AG08395 (cell line): ENCODE results near the gene AMIGO1.

Source experiments
- DNase-seq: peaks from one replicate; pipeline ENCODE4 v3.0.0; 2012; ENCODE audit warnings: mixed read lengths, low spot score

Gene AMIGO1

DNA sequence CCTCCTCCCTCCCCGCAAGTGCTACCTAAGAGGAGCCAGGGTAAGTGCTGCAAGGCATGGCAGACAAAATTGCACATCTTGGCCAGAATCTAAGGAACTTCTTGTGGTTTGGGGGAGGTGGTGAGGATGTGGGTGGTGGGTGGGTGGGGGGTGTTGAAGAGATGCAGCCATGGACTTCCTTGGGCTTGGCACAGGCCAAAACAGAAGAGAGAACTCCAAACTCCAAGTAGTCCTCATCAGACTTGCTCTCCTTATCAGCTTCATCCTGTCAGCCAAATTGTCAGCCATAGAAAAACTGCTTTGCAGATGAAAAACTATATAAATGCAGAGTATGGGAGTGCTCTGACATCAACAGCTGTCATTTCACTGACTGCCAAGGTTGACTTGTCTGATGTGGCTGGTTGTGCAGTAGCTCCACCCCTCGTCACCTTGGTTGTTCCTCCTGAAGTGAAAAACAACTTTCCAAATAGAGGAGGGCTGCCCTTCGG lies 7.1 kb downstream of the AMIGO1 start:
- no peak for DNase-seq

DNA sequence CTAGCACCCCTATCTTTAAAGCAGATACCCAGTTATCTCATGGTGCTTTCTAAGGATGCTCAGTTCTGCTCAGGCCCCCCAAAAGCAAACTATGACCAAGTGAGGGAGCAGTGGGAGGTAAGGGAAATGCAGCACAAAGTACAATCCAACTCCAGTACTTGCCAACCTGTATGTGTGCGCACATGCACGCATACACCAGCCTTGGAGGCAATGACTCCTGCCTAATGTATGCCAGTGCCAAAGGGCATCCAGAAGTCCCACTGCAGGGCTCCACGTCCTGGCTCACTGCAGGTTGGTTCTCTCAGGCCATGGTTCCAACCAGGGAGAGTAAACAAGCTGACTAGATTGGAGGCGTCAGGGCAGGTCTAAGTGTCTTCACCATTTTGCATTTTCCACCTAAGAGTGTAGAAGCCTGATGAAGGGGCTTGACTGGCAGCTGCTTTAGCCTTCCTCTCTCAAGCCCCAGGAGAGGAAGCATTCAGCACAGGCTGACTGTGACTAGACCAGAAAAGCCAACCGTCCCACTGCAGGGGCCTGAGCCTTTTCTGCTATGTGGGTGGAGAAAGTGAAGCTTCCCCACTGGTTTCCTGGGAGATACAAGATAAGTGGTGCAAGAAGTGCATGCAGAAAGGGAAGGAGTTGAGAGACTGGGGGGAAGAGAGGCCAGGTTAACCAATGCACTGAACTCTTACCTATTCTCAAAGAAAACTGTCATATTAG lies 7.7 kb downstream of the AMIGO1 start:
- no peak for DNase-seq

DNA sequence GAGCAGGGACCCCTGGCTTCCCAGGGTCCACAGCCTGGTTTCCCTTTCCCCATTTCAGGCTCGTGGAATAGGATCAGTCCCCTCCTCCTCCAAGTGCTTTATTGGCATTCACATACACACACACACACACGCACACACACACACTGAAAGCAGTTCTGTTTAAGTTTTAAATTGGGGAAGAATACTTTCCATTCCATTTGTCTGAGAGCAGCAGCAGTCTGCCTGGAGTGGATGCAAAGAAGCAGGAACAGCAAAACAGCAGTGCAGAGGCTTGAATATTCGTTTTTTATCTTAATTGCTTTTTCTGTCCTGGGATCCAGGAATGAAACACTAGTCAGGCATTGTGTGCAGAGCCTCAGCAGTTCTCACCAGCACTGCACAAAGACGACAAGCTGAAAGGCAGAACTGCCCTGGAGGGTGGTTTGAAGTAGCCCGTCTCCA lies 8.6 kb downstream of the AMIGO1 start:
- peak; percentile 62 for DNase-seq

DNA sequence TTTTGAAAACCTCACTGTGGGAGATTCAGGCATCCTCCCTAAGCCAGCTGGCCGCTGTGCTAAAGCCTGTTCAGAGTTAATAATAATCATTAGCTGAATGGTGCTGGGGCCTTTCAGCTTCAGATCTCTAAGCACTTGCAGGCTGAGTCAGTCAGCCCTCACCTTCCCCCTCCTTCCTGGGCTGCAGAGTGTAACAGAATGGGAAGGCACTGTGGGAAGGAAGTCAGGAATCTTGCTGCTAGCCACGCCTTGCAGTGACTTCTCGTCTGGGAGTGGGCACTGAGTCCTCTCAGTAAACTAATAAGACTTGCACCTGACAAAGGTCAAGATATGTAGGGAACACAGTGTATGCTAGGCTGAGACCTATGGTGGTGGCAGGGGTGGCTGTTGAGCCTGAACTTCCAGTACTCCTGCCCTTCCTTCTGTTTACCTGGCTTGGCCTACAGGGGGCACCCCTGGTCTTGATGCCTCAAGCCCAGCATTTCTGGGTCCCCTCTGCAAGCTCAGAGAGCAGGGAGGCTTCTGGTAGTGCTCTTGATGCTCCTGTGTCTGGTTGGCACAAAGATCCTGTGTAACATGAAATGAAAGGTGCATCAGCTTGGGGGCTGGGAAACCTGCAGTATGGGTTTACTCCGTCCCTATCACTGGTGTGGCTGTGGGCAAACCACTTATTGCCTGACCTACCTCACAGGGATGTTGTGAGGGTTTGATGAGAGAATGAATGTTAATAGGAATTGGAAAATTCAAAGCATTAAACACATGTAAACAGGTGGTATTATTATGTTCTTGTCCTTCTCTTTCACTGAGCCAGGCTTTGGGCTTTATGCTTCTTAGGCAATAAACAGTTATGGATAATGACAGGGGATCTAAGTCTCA lies 9.6 kb downstream of the AMIGO1 start:
- DNase-seq = no peak

DNA sequence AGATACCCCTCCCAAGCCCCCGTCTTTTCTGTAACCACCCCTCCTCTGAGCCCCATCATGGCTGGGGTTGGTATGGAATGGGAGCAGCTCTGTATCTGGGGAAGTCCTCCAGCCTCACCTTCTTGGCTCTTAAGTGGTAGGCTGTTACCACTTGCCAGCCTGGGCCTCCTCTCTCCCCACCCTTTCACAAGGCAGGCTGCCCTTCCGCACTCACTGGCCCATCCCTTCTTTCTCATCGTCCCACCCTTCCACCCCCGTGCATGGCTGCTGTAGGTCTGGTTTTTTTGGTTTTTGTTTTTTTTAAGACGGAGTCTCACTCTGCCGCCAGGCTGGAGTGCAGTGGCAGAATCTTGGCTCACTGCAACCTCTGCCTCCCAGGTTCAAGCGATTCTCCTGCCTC lies 10.4 kb downstream of the AMIGO1 start:
- no peak for DNase-seq

DNA sequence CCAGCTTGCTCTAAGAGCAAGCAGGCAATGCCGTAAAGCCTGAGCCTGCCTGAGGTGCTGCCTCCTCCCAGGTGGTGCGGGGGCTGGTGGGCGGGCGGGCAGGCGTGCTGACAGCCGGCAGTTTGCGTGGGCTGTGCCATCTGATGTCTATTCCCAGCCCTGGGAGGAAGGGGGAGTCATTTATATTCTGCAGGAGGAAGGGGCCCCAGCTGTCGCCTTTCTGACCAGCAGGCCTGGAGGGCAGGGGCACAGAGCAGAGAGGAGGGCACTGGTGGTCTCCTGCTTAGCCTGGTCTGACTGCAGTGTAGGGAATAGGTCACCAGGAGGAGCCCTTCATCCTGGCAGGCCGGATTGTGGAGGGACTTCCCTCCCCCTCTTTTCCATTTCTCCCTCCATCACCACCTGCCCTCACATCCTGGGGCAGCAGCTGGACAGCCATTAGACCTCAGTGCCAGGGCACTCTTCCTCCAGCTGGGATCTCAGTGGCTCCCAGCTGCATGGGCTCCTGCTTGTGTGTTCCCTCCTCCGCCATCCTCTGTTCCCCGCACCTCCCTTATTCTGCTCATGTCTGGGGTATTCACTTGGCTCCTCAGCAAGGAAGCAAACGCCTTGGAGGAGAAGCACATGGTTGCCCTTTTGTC lies 11.2 kb downstream of the AMIGO1 start:
- DNase-seq = peak; percentile 56

DNA sequence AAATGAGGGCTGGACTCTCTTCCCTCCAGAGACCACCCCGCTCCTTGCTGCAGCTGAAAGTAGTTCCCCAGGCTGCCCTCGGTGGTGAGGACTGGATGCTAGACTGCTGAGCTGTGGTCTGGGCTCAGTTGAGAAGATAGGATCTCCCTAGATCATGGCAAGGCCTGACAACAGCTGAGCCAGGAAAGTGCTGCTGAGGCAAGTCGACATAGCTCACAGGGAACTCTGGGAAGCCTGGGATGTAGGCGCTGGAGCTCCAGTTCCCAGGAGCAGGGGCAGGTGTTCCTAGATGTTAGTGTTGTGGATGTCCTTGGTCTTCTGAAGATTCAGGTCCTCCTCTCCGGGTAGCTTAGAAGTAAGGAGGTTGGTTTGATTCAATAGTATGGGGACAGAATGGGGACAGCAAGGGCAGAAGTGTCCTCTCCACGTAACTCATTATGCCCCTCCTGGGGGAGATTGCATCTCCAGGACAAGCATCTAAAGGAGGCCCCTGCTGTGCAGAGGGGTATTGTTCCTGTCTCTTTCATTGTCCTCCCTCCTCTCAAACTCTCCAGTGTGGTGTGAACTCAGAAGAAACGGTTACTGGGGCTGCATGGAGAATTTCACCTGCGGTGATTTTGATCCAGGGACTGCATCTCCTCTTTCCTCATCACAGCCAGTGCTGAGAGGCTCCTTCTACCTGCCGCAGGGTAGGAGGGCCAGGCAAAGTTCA lies 11.9 kb downstream of the AMIGO1 start:
- no peak for DNase-seq

DNA sequence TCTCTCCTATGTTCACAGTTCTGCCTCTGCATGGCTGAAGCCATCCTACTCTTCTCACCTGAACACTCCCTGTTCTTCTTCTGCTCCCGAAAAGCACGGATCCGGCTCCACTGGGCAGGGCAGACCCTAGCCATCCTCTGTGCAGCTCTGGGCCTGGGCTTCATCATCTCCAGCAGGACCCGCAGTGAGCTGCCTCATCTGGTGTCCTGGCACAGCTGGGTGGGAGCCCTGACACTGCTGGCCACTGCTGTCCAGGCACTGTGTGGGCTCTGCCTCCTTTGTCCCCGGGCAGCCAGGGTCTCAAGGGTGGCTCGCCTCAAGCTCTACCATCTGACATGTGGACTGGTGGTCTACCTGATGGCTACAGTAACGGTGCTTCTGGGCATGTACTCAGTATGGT lies 13.8 kb downstream of the AMIGO1 start:
- no peak for DNase-seq

DNA sequence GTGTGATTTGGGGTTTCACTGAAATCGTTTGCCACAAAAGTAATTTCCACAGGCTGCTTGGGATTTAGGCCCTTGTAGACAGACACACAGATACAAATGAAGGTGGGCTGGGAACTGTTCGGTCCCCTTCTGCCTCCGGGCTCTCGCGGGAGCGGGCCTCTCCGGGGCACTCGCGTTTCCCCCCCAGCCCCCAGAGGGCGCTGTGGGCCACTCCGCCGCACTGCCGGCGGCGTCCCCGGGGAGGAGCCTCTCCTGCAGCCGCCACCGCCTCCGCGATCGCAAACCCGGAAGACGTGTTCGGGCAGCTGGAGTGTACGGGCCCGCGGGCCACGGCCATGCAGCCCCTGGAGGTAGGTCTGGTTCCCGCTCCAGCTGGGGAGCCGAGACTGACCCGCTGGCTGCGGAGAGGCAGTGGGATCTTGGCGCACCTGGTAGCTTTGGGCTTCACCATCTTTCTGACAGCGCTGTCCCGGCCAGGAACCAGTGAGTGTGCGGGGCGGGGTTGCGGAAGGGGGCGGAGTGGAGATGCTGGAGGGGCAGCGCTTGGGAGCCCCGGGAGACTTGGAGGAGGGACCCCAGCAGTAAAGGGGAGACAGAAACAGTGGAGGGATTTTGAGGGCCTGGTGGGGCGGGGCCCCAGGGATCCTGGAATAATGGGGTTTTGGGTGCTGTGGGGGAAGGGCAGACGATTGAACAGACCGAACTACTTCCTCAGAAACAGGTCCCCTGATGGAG lies 15.6 kb downstream of the AMIGO1 start, which contains the start of gene CYB561D1:
CYB561D1 (plus strand) TSS at position 290 of the 735 bp plus-strand sequence; CDS start at position 336, 46 bp downstream.
- peak; percentile 91 for DNase-seq

DNA sequence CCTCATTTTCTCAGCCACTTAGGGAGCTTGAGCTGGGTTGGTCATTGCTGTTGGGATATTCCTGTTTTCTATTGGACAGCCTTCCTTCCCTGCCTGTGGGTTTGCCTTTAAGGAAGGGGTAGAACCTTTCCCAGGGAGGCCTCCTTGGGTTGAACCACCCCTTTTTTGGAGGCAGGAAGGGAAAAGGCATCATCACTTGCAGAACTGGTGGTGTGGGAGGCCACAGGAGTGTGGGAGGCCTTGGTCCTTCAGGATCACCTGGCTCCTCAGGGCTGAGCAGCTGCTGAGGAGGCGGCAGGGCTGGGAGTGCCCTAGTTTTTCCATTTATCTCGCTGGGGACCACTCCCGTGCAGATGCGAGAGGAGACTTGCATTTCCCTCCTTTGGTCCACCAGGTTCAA lies 16.3 kb downstream of the AMIGO1 start:
- DNase-seq = no peak

DNA sequence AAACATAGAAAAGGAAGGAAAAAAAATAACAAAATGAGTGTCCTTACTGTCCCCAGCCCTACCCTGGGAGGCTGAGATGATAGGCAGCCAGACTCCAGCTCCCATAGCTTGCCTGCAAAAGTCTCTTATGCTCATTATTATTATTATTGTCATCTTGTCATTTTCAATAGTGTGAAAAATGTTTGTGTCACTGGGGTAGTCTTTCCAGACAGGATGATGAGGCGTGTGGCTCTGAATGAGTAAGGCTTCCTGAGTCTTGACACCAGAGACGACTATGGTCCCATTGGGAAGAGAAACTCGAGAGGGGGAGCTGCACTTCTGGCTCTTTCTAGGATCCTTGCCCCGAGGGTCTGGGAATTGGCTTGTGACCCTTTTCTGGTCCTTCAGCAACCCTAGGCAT lies 16.7 kb downstream of the AMIGO1 start:
- no peak for DNase-seq

DNA sequence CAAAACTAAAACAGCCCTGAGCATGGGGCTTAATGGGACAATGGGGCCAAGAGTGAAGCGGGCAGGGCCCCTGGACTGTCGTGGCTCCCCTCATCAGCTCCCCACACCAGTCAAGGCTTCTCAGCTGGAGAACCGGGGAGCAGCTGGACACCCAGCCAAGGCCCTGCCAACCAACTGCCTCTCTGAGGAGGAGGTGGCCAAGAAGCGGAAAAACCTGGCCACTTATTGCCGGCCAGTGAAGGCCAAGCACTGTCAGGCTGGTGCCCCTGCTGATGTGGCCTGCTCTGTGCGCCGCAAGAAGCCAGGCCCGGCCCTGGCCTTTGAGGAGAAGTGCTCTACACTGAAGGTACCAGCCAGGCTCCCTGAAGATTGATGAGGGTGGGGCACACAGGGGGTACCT lies 18.2 kb downstream of the AMIGO1 start:
- DNase-seq = no peak

DNA sequence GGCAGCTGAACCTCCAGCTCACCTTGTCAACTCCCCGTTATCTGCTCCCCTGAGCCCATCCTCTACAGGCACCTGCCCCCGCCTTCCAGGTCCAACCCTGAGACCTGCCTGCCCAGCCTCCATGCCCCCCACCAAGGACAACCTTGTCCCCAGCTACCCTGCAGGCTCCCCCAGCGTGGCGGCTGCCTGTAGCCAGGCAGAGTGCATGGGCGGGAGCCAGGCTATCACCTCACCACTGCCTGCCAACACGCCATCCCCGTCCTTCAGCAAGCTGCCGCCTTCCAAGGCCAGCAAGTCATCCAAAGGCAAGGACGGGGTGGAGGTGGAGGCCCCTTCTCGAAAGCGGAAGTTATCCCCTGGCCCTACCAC lies 18.6 kb downstream of the AMIGO1 start:
- DNase-seq = no peak

DNA sequence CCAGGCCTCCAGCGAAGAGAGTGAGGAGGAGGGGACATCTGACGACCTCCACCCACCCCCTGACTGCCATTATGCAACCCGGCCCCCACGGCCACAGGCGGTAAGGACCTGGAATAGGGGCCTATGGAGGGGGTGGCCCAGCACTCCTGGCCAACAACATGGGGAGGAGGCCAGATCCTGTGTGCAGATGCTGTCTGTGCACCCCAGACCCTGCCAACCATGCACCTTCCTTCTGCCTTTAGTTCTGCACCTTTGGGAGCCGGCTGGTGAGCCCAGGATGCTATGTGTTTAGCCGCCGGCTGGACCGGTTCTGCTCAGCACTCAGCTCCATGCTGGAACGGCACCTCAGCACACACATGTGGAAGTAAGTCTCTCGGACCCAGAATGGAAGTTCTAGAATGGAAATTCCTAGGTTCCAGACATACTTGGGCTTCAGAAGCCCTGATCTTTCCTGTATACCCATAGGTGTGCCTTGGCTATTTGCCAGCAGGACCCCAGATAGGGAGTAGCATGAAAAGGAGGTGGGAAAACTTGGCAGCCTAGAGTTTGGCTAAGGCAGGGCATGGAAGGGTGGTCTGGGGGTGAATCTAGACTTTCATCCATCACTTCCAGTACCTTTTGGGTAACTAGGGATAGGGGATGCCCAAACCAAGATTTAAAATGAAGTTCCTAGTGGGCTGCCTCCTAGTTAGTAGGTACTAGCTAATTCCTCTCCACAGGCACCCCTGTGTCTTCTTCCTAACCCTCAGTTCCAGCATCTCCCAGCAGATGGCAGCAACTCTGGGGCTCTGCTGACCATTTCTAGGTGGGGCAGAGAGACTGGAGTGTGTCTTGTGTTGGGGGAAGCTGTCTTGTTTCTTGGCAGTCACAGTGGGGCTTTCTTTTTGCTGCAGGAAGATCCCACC lies 19.2 kb downstream of the AMIGO1 start:
- DNase-seq = peak; percentile 81

DNA sequence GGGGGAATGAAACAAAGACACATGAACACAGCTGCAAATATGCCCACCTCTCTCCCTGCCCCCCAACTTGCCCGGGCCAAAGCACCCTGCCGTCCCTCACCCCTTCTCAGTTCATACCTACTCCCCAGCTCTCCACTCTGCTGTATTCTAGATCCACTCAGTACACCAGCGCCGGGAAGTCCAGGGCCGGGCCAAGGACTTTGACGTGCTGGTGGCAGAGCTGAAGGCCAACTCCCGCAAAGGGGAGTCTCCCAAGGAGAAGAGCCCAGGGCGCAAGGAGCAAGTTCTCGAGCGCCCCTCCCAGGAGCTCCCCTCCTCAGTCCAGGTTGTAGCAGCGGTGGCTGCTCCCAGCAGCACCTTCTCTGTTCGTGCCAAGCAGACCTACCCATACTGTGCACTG lies 20.8 kb downstream of the AMIGO1 start:
- DNase-seq = no peak

DNA sequence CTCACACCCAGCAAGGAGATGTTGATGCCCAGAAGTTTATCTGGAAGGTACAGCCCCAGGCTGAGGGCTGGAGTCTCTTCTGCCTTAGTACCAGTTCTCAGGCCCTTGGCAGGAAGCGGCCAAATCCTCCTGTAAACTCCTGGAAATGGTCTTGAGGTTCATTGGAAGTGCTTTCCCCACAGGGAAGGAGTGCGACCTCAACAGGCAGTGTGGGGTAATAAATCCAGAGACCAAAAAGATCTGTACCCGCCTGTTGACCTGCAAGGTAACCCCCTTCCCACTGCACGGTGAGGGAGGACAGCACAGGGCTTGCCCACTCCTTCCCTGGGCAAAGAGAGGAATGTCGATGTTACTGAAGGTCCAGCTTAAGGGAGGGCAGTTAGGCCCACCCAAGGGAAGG lies 21.3 kb downstream of the AMIGO1 start:
- DNase-seq = no peak

DNA sequence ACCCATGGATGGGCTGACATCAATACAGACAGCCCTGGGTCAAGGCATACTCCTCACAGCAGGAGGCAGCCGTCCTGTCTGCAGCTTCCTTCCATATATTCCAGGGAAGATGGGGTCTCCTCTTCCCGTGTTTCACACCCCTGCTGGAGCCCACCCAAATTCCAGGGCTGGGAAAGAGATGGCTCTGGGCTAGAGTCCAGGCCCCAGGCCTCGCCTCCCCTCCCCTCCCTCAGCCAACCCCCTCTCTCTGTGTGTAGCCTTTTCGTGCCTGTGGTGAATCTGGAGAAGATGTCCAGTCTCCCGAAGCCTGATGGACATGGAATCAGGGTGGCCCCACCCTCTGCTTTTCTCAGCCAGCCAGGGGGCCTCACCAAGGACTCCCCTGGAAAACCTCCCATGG lies 22.3 kb downstream of the AMIGO1 start:
- no peak for DNase-seq

DNA sequence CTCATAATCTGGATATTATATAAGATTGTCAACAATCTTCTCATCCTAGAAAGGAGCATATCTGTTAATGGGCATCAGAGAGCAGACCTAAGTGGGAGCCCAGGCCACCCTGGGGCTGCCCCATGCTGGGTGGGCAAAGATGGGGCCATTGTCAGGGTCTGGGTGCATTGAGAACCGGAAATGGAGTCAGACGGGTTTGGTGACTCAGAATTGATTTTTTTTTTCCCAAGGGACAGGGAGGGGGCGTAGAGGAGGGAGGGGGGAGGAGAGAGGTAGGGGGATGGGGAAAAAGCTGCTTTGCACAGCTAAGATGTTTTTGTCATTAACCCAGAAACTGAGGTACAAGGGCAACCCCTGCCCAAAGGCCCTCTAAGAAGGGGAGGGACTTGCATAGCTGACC lies 24.5 kb downstream of the AMIGO1 start:
- no peak for DNase-seq

DNA sequence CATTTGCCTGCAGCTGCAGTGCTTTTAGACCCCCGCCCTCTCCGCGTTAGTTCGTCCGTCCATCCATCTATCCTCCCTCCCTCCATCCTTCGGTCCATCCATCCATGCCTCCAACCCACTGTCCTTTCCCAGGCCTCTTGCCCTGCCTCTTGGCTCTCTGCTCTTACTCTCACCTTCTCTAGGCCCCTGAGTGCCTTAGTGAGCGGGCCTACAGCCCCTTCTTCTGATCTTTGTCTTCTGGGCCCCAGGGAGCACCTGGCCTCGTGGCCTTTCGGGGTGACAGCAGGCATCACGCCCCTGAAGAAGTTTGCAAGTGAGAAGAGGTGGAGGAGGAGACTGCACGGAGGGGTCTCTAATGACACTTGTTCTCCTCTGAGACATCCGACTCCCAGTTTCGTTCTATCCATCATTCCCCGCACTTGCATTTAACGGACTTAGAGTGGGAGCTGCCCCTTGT lies 25.0 kb downstream of the AMIGO1 start:
- DNase-seq = no peak
